ENCODE measurements around the gene CDSN.

Gene CDSN

DNA sequence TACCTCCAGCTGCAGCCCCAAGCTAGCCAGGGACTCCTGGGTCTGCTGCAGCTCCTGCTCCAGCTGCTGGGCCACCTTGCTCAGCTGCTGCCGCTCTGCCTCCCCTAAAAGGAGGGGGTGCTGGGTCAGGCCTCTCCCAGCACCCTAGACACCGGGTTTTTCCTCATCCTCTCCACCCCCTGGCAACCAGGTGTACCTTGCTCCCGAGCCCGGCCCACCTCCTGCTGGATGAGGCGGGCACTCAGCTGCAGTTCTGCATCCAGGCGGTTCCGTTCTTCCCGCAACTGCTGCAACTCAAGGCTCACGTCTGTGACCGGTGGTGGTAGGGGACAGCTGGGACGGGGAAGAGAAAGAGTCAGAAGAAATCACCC, 24.7 kb upstream of the CDSN start:
- DNase-seq = no peak

GRCh38 chr6:31144296-31144969, 24.2 kb upstream of the CDSN start:
- DNase-seq = no peak

DNA sequence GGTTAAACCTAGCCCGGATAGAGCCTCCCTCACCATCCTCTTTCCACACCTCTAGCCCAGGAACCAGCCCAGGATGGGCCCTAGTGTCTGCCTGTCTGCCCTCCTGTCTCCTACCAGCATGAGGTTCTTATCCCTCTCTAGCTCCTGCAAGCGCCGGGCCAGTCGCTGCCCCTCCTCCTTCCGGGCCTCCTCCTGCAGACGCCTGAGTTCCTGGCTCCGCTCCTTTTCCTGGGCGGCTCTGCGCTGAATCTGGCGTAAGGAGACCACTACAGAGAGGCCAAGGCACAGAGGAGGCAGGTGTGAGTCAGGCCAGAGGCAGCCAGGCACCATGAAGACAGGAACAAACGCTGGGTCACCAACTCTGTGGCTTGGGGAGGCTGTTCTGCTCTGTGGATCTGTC, 22.9 kb upstream of the CDSN start:
- DNase-seq = no peak

GRCh38 chr6:31142361-31142761, 22.1 kb upstream of the CDSN start:
- DNase-seq = no peak

- DNase-seq = no peak
Measured at GRCh38 chr6:31140643-31141042, 20.4 kb upstream of the CDSN start.

GRCh38 chr6:31139599-31139998, 19.4 kb upstream of the CDSN start:
- no peak for DNase-seq

DNA sequence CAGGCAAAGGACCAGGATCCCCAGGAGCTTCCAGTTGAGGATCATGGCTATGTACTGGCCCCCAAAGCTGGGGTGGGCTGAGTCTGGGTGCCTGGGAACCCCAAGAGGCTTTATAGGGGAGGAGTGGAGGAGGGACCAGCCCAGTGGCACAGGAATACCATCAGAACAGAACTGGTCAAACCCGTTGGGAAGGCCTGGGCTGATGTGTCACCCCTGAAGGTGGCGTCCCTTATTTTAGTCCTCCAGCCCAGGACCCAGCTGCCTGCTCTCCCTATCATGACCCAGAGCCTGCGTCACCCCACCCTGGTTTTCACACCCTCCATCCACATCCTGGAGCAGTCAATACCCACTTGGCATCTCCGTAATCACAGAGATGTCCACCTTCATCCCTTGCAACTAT, 18.7 kb upstream of the CDSN start, which contains the start of gene PSORS1C2:
Gene PSORS1C2, minus strand, starts transcription at position 85 of the 400 bp plus-strand sequence. Its CDS starts 40 bp downstream, at position 45.
- no peak for DNase-seq

DNA sequence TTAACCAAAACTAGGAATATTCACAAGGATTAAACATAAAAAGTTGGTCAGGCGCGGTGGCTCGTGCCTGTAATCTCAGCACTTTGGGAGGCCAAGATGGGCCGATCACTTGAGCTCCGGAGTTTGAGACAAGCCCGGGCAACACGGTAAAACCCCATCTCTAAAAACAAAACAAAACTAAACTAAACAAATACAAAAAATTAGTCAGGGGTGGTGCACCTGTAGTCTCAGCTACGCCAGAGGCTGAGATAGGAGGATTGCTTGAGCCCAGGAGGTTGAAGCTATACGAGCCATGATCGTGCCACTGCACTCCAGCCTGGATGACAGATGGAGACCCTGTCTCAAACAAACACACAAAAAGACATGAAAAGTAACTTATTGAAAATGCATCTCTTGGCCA, 15.5 kb upstream of the CDSN start:
- DNase-seq = no peak

DNA sequence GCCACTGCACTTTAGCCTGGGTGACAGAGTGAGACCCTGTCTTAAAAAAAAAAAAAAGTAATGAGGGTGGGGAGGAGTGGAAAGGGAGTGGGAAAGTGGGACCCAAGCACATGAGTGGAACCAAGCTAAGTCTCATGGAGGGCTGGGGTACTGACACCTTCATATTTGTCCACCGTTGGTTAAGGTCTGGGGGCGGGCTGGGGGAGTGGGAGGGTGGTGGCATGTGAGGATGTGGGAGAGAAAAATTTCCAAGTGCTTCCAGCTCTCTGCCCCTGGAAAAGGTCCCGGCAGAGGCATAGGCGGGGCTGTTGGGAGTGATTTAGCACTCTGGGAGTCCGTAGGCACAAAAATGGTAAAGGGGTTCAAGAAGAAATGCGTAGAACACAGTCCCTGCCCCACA, 12.6 kb upstream of the CDSN start:
- no peak for DNase-seq

DNA sequence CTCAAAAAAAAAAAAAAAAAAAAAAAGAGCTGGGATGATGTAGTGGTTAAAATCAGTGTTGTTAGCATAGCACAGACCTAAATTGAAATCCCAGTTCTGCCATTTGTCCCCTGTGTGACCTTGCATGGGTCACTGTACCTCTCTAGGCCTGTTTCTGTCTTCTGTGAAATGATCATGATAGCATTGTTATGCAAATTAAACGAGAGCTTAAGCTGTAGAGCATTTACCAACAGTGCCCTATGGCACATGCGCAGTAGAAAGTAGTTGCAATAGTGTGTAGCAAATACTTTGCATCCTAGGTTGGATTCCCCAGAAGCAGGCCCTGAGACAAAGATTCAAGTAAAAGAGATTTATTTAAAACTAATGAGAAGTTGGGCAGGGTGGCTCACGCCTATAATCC, 11.3 kb upstream of the CDSN start:
- DNase-seq = no peak

DNA sequence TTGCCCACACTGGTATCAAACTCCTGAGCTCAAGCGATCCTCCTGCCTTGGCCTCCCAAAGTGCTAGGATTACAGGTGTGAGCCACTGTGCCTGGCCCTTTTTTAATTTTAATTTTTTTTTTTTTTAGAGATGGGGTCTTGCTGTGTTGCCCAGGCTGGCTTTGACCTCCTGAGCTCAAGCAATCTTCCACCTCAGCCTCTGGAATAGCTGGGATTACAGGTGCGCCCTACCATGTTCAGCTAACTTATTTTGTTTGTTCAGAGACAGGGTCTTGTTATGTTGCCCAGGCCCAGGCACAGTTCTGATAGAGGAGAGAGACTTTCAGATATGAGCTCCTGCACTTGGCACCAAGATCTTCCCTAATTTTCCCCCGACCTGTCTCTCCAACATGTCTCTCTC, 10.5 kb upstream of the CDSN start:
- DNase-seq = no peak

DNA sequence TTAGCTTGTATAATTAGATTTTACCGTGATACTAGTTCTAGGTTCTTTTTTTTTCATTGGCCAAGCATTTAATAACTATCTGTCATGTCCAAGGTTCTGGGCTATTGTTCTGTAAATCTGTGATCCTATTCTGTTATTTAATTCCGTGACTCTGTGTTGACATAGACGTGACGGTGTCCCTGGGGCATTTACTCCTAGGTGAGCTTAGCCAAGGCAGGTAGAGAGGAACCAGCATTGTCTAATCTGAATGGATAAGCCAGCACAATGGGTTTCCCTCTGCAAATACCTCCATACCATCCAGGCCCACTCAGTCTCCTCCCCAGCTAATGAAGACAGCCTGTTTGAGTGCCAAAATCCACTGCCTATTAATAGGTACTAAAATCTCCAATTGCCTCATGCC, 8.9 kb upstream of the CDSN start:
- no peak for DNase-seq

GRCh38 chr6:31128093-31128676, 7.9 kb upstream of the CDSN start:
- DNase-seq = no peak

GRCh38 chr6:31126396-31127175, 6.3 kb upstream of the CDSN start:
- no peak for DNase-seq

GRCh38 chr6:31125586-31126363, 5.5 kb upstream of the CDSN start:
- DNase-seq = no peak

DNA sequence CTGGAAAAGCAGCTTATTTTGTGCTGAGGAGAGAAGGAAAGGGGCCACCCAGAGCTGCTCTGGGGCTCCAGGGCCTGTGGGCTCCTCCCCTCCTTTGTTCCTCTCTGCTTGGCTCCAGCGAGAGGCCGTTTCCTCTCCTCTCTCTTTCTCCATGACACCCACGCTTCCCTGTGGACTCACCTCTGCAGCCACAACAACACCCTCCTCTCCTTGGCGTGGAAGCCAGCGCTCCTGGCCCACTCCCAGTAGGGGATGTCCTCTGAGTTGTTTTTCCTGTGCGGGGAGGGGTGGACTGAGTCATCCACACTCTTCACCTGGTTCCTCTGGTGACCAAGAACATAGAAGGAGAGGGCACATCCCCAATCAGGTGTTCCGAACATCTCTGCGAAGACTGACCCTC, 4.9 kb upstream of the CDSN start:
- no peak for DNase-seq

DNA sequence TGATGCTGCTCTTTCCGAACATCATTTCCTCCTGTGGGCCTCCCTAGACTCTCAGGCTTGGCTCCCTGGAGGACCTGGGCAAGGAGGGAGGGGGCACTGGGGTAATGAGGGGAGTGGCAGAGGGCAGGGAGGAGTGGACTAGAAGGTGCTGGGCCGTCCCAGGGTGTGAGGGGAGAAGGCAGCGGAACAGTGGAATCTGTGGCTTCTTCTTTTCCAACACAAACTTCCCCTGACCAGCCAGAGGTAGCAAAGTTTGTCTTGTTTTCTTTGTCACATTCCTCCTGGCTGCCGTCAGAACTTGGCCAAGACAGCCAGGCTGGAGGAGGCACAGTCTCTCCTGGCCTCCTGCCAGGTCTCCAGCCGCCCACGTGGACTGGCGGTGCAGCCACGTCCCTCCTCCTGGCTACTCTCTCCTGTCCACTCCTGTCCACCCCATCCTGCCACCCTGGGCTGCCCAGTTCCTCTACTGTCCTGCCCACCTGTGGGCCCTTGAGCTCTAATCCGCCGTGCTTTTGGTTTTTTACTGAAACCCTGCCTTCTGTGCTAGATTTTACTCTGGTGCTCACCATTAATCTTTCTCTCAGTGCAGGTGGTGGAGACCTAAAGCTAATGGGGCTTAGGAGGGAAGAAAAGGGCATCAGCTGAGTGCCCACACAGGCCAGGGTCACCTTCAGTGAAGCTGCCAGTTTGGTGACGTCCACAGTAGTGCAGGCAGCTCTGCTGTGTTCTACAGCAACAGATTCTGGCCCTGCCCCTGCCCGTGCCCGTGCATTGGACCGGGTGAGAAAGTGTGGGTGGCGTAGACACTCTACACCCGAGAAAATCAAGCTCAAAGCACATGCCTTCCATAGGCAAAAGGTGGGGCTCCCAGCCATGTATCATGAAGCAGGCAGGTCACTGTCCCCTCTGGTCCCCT, 2.8 kb upstream of the CDSN start:
- DNase-seq = no peak

- no peak for DNase-seq
Measured at GRCh38 chr6:31121131-31121790, 1.0 kb upstream of the CDSN start.

DNA sequence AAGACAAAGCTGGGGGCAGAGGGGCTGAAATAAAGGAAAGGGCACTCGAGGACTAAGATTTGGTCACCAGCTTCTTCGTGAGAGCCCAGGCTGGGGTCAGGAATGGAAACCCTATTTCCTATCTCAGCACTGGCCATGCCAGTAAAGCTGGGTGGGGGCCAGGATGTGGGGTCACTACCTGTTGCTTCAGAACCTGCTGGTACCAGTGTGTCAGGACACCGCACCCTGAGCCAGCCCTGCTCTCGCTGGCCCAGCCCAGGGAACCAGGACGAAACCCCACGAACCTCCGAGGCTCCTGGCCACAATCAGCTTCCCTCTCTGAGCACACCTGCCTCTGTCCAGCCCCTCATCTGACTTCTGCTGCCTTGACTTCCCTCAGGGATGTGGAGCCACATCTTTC, 2.1 kb downstream of the CDSN start:
- no peak for DNase-seq

GRCh38 chr6:31116661-31117385, 3.4 kb downstream of the CDSN start:
- no peak for DNase-seq

DNA sequence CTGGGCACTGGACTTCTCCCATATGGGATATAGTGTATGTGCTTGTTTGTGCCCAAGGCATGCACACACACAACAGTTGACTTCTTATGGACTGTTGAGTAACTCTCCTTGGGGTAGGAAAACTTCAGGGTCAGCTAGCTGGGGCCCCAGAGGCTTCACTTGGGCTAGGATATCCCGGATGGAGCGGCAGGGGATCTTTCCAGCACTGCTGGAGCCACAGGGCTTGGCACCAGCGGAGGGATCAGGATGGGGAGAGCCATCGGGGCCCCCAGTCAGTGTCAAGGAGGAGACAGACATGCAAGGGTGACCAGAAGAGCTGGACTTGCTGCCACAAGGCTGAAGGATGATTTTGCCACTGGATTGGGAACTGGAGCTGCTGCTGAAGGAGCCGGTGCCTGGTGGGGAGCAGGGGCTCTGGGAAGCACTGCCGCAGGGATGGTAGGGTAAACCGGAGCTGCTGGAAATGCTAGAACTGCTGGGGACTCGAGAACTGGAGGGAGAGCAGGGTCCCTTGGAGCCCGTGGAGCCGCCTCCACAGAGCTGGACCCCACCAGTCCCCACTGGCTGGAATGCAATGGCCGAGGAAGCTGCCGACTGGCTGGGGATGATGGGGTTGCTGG, 4.2 kb downstream of the CDSN start:
- no peak for DNase-seq

All from NCI-H1694 treated with DMSO at 0.1 percent for 48 hours (cell line).